GM12878 (cell line): ENCODE measurements around the gene MYL6B. TPM values are rescaled to one million over a fixed set of nuclear protein-coding genes. Genes with fewer than 3 reads are reported as not detected.

Source experiments
- ATAC-seq: fragments of 200-7000 bp; cut with Tn5 transposase; 3 replicates; pipeline ENCODE4 v1.9.1; 2020; ENCODE audit warnings: mild to moderate bottlenecking, moderate library complexity
- BruUV-seq: library from RNA; stranded (reverse); fragments of 400-500 nt; replicated peaks from 2 replicates; lab custom pipeline; 2021; lab: Mats Ljungman, UMichigan
- CTCF ChIA-PET: fragments of 300-600 bp; sonication (Branson Sonifier 250); formaldehyde crosslinking; extraction: SDS; loops from one replicate; lab custom pipeline; 2021; ENCODE audit warnings: inconsistent platforms; lab: Yijun Ruan, JAX
- POLR2A ChIA-PET: fragments of 350-600 bp; formaldehyde crosslinking; extraction: SDS; loops from one replicate; lab custom pipeline; 2021; ENCODE audit warnings: inconsistent platforms; lab: Charles Lee
- RAD21 ChIA-PET: fragments of 300-600 bp; sonication (Branson Sonifier 250); formaldehyde crosslinking; loops from one replicate; lab custom pipeline; 2023; ENCODE audit warnings: antibody characterized with exemption; ENCODE audit not compliant: unreplicated experiment; lab: Charles Lee
- SMC1A ChIA-PET: fragments of 300-600 bp; sonication (Branson Sonifier 250); formaldehyde crosslinking; loops from one replicate; lab custom pipeline; 2023; ENCODE audit not compliant: unreplicated experiment, uncharacterized antibody; lab: Charles Lee
- DNase-seq: peaks from one replicate; pipeline ENCODE4 v3.0.0-alpha.2; 2011; ENCODE audit warnings: low read depth, low spot score
- FAIRE-seq: peaks from 3 replicates; lab custom pipeline; 2011; peaks lifted over from hg19 to GRCh38; lab: Jason Lieb, UNC
- H2AFZ ChIP-seq: 2 replicates; pipeline ENCODE4 v1.6.0; 2011; ENCODE audit warnings: low read depth, low read length, control low read depth; ENCODE audit not compliant: control insufficient read depth
- H3K27ac ChIP-seq: 2 replicates; pipeline ENCODE4 v1.5.1; 2011; ENCODE audit warnings: control low read depth; ENCODE audit not compliant: control insufficient read depth, insufficient read depth
- H3K27me3 ChIP-seq, 2 experiments: replicated peaks in 1 of 2; 2 replicates each; pipeline versions ENCODE4 v1.6.0 to v1.6.1; 2011; ENCODE audit warnings: low read length in 1 of 2; ENCODE audit not compliant: control insufficient read depth in 2 of 2, insufficient read depth in 2 of 2
- H3K36me3 ChIP-seq, 2 experiments: 2 replicates each; pipeline ENCODE4 v1.5.1; 2011; ENCODE audit warnings: low read length in 1 of 2; ENCODE audit not compliant: control insufficient read depth in 2 of 2, insufficient read depth in 2 of 2
- H3K4me1 ChIP-seq: 2 replicates; pipeline ENCODE4 v1.6.1; 2011; ENCODE audit warnings: mild to moderate bottlenecking, low read length, moderate library complexity, mixed read lengths; ENCODE audit not compliant: control insufficient read depth, insufficient read depth
- H3K4me2 ChIP-seq: 2 replicates; pipeline ENCODE4 v1.6.0; 2011; ENCODE audit warnings: control low read depth; ENCODE audit not compliant: control insufficient read depth, insufficient read depth
- H3K4me3 ChIP-seq: fragments of 200-600 bp; sonication (generic); 2 replicates; pipeline ENCODE4 v1.5.1; 2016
- H3K79me2 ChIP-seq: 2 replicates; pipeline ENCODE4 v1.6.0; 2011; ENCODE audit warnings: low read length; ENCODE audit not compliant: control insufficient read depth, insufficient read depth
- H3K9ac ChIP-seq: 2 replicates; pipeline ENCODE4 v1.8.0; 2011; ENCODE audit warnings: low read length, control low read depth, mixed read lengths; ENCODE audit not compliant: control insufficient read depth, insufficient read depth
- H3K9me3 ChIP-seq: replicated peaks from 3 replicates; pipeline ENCODE4 v1.5.1; 2011; ENCODE audit warnings: mild to moderate bottlenecking, low read length; ENCODE audit not compliant: control insufficient read depth, insufficient read depth
- H4K20me1 ChIP-seq: 2 replicates; pipeline ENCODE4 v1.6.0; 2011; ENCODE audit not compliant: control insufficient read depth, insufficient read depth
- BHLHE40 ChIP-seq, 2 experiments: fragments of 450-650 bp in 1 of 2; IDR thresholded peaks; 2 replicates each; pipeline ENCODE4 v1.6.1; 2011 to 2017; ENCODE audit warnings: low read depth in 2 of 2, borderline replicate concordance in 1 of 2, improper control_type of control experiment in 1 of 2, low read length in 1 of 2, mild to moderate bottlenecking in 1 of 2
- E2F8 ChIP-seq: fragments of 450-650 bp; IDR thresholded peaks from 2 replicates; pipeline ENCODE4 v1.6.1; 2018; ENCODE audit warnings: mild to moderate bottlenecking, low read depth, moderate library complexity; ENCODE audit not compliant: partially characterized antibody
- POLR2AphosphoS5 ChIP-seq: IDR thresholded peaks from 2 replicates; pipeline ENCODE4 v1.6.1; 2011; ENCODE audit warnings: mild to moderate bottlenecking, low read length, inconsistent platforms
- POU2F2 ChIP-seq: IDR thresholded peaks from 3 replicates; pipeline ENCODE4 v1.6.1; 2011; ENCODE audit warnings: low read depth, mild to moderate bottlenecking, low read length, borderline replicate concordance
- WGBS: methylation state at CpG from one replicate; pipeline ENCODE4 v1.1.6; 2016; ENCODE audit warnings: low lambda C conversion rate; ENCODE audit not compliant: insufficient replicate concordance, insufficient coverage; ENCODE audit errors: missing lambda C conversion rate; 5-methylcytosine and 5-hydroxymethylcytosine counted together
- in situ Hi-C: fragments of 300-500 bp; cut with MboI; formaldehyde crosslinking; loops from 9 replicates; pipeline ENCODE4 v1.14.3; 2018; ENCODE audit warnings: mixed read lengths
- intact Hi-C: fragments of 100-400 bp; cut with micrococcal nuclease; formaldehyde crosslinking; loops from one replicate; pipeline ENCODE4 v1.14.2; 2022; ENCODE audit not compliant: unreplicated experiment
- polyA plus RNA-seq, 11 experiments: library from polyadenylated mRNA; depleted of rRNA in 4 of 11; unstranded in 6 of 11; stranded (reverse) in 5 of 11; fragments of >200 nt; fragmentation: Nextera tagmentation in 4 of 11; fragmentation: Illumina TruSeq in 1 of 11; extraction: Ambion mirVana in 4 of 11; extraction: Trizol in 1 of 11; gene quantifications; 1 replicate in 1 of 11; 2 replicates in 10 of 11; pipeline versions ENCODE4 v1.2.1 to v1.2.3, GENCODE V29; 2011 to 2016; ENCODE audit warnings: inconsistent platforms in 2 of 11, missing spikeins in 2 of 11, low read depth in 1 of 11
- total RNA-seq, 4 experiments: library from RNA; depleted of rRNA in 3 of 4; stranded (reverse); fragments of >200 nt in 3 of 4; fragmentation: Illumina TruSeq in 1 of 4; extraction: Trizol in 1 of 4; gene quantifications; 2 replicates each; pipeline versions ENCODE4 v1.2.1 to v1.2.3, GENCODE V29; 2013 to 2021

Gene MYL6B
- total and polyA plus RNA-seq, 10 of the 15 experiments (the other 5 are each of a cell fraction or from before 2014, with no cell fraction given): 75.5 to 153 (median 114) TPM

GRCh38 chr12:56160894-56161689 is 8.7 kb downstream of the MYL6B start:
- Histone ChIP-seq H3K4me3 (peak overlapping the region; percentile 90; the same call in 1 of the 2 replicates), H3K4me2 (peak overlapping the region; percentile 98), H2AFZ (no peak overlapping the region), H3K4me1 (peaks cover 17% of the 10 kb centered on the region), H3K79me2 (peaks cover 39% of the 10 kb centered on the region), H3K27ac (peak overlapping the region; percentile 91), H3K36me3 (peaks cover 23 to 30% of the 10 kb centered on the region in 2 experiments), H3K27me3 (no peaks in the 10 kb centered on the region), H4K20me1 (no peaks in the 10 kb centered on the region), H3K9me3 (no peaks in the 10 kb centered on the region), H3K9ac (peak overlapping the region; percentile 89; the same call in 1 of the 2 replicates)
- POLR2A ChIA-PET: interaction anchor here (0.5 to 1.3 kb wide), 4 partner anchors 10 to 509 kb away, joined by 3 to 7 read pairs (median 4); no protein-coding TSS in a partner anchor
- ATAC-seq (no peak), DNase-seq (no peak), FAIRE-seq (no peak)
- CTCF ChIA-PET: interaction anchor here (1.2 to 2.2 kb wide), 4 partner anchors 27 to 35 kb away, joined by 3 to 10 read pairs (median 6); partner anchors contain the start of gene SMARCC2
- intact Hi-C loops: no loop called here
- TF ChIP-seq BHLHE40 (IDR thresholded peaks at IDR 0.05; ENCODE audit: borderline replicate concordance in 1 of 2, low read depth in 2 of 2, low read length in 1 of 2): no peak
- TF ChIP-seq E2F8: no peak
- peak; percentile 24; the same call in 1 of the 3 replicates for TF ChIP-seq POU2F2
- peak; percentile 40; the same call in 1 of the 2 replicates for TF ChIP-seq POLR2AphosphoS5
- BruUV-seq: no TSS peak
- RAD21 ChIA-PET: interaction anchor here (1.0 to 1.2 kb wide), 2 partner anchors 33 to 43 kb away, joined by 3 read pairs; partner anchors contain the start of genes ESYT1 and ZC3H10
- in situ Hi-C loops: no loop called here
- SMC1A ChIA-PET: interaction anchor here (1.3 to 2.7 kb wide), 2 partner anchors 27 to 36 kb away, joined by 3 to 12 read pairs; no protein-coding TSS in a partner anchor
- 66% methylated on average over 11 of the region's 11 CpGs for WGBS
